IMR-90 (cell line): ENCODE measurements around the gene ENO2. TPM values are rescaled to one million over a fixed set of nuclear protein-coding genes. Genes with fewer than 3 reads are reported as not detected.

Source experiments
- ATAC-seq: fragments of 200-7000 bp; cut with Tn5 transposase; 2 replicates; pipeline ENCODE4 v1.9.1; 2020; ENCODE audit warnings: low read depth, mild to moderate bottlenecking, moderate library complexity
- BruUV-seq: library from RNA; stranded (reverse); fragments of 400-500 nt; replicated peaks from 2 replicates; lab custom pipeline; 2021; lab: Mats Ljungman, UMichigan
- CTCF ChIA-PET: fragments of 300-600 bp; formaldehyde crosslinking; extraction: SDS; loops from one replicate; lab custom pipeline; 2021; ENCODE audit warnings: antibody characterized with exemption; lab: Yijun Ruan, JAX
- POLR2A ChIA-PET: fragments of 300-600 bp; sonication (Branson Sonifier 250); formaldehyde crosslinking; loops from one replicate; lab custom pipeline; 2022; ENCODE audit warnings: antibody characterized with exemption; ENCODE audit not compliant: unreplicated experiment; lab: Charles Lee
- DNase-seq: peaks from one replicate; pipeline ENCODE4 v3.0.0; 2013
- H2AFZ ChIP-seq: replicated peaks from 2 replicates; pipeline ENCODE3; 2013; ENCODE audit warnings: low read length, mild to moderate bottlenecking; ENCODE audit not compliant: poor library complexity
- H2AK5ac ChIP-seq: 2 replicates; pipeline ENCODE4 v1.6.1; 2013; ENCODE audit warnings: low read depth, low read length, inconsistent platforms
- H2AK9ac ChIP-seq: replicated peaks from 2 replicates; pipeline ENCODE3; 2013; ENCODE audit warnings: mild to moderate bottlenecking, low read depth, low read length, moderate library complexity; ENCODE audit not compliant: poor library complexity
- H2BK120ac ChIP-seq: 2 replicates; pipeline ENCODE4 v1.6.1; 2013; ENCODE audit warnings: low read depth, low read length, inconsistent platforms
- H2BK15ac ChIP-seq: 3 replicates; pipeline ENCODE4 v1.6.1; 2013; ENCODE audit warnings: low read depth, low read length, inconsistent platforms
- H2BK20ac ChIP-seq: 2 replicates; pipeline ENCODE4 v1.6.1; 2013; ENCODE audit warnings: low read depth, mild to moderate bottlenecking, inconsistent platforms, low read length, moderate library complexity
- H2BK5ac ChIP-seq: 2 replicates; pipeline ENCODE4 v1.6.1; 2013; ENCODE audit warnings: mild to moderate bottlenecking, low read depth, low read length, inconsistent platforms; ENCODE audit not compliant: poor library complexity, severe bottlenecking
- H3K14ac ChIP-seq: replicated peaks from 2 replicates; pipeline ENCODE4 v1.6.1; 2013; ENCODE audit warnings: low read depth, low read length, inconsistent platforms
- H3K18ac ChIP-seq: 2 replicates; pipeline ENCODE4 v1.6.1; 2013; ENCODE audit warnings: low read depth, low read length, control low read depth
- H3K23ac ChIP-seq: 2 replicates; pipeline ENCODE4 v1.6.1; 2013; ENCODE audit warnings: low read depth, low read length, inconsistent platforms
- H3K27ac ChIP-seq: 2 replicates; pipeline ENCODE4 v1.5.1; 2013; ENCODE audit warnings: mild to moderate bottlenecking, control low read depth, low read length; ENCODE audit not compliant: insufficient read depth
- H3K27me3 ChIP-seq: 2 replicates; pipeline ENCODE4 v1.6.1; 2013; ENCODE audit warnings: low read length; ENCODE audit not compliant: control insufficient read depth, insufficient read depth
- H3K36me3 ChIP-seq: 2 replicates; pipeline ENCODE4 v1.6.1; 2013; ENCODE audit warnings: low read length, mixed read lengths; ENCODE audit not compliant: control insufficient read depth, insufficient read depth
- H3K4ac ChIP-seq: 2 replicates; pipeline ENCODE4 v1.6.1; 2013; ENCODE audit warnings: low read depth, low read length, inconsistent platforms
- H3K4me1 ChIP-seq: 2 replicates; pipeline ENCODE4 v1.6.1; 2013; ENCODE audit warnings: low read length, mixed read lengths; ENCODE audit not compliant: control insufficient read depth, insufficient read depth
- H3K4me2 ChIP-seq: 2 replicates; pipeline ENCODE4 v1.6.1; 2013; ENCODE audit warnings: low read depth, mild to moderate bottlenecking, control low read depth, low read length, moderate library complexity
- H3K4me3 ChIP-seq: 2 replicates; pipeline ENCODE4 v1.5.1; 2013; ENCODE audit warnings: low read depth, mild to moderate bottlenecking, control low read depth, low read length, moderate library complexity; ENCODE audit not compliant: insufficient read depth
- H3K56ac ChIP-seq: 2 replicates; pipeline ENCODE4 v1.6.1; 2013; ENCODE audit warnings: low read length, inconsistent platforms; ENCODE audit not compliant: insufficient read depth; ENCODE audit errors: extremely low read depth
- H3K79me1 ChIP-seq, 2 experiments: 2 replicates each; pipeline ENCODE4 v1.6.1; 2013; ENCODE audit warnings: low read length in 2 of 2, inconsistent platforms in 1 of 2, low read depth in 1 of 2
- H3K9ac ChIP-seq: 2 replicates; pipeline ENCODE4 v1.6.1; 2013; ENCODE audit warnings: low read depth, low read length, control low read depth
- H3K9me1 ChIP-seq: 2 replicates; pipeline ENCODE4 v1.6.1; 2013; ENCODE audit warnings: low read length, inconsistent platforms; ENCODE audit not compliant: insufficient read depth
- H3K9me3 ChIP-seq: 2 replicates; pipeline ENCODE4 v1.6.1; 2013; ENCODE audit warnings: low read length; ENCODE audit not compliant: control insufficient read depth, insufficient read depth
- H4K20me1 ChIP-seq: 2 replicates; pipeline ENCODE4 v1.6.1; 2013; ENCODE audit warnings: low read length, inconsistent platforms; ENCODE audit not compliant: insufficient read depth
- H4K5ac ChIP-seq: 2 replicates; pipeline ENCODE4 v1.6.1; 2013; ENCODE audit warnings: mild to moderate bottlenecking, low read depth, low read length, control low read depth
- H4K8ac ChIP-seq, 2 experiments: 2 replicates each; pipeline ENCODE4 v1.6.1; 2013; ENCODE audit warnings: low read depth in 2 of 2, low read length in 2 of 2, control low read depth in 1 of 2, inconsistent platforms in 1 of 2
- H4K91ac ChIP-seq: 2 replicates; pipeline ENCODE4 v1.6.1; 2013; ENCODE audit warnings: low read depth, low read length, inconsistent platforms; ENCODE audit not compliant: insufficient read depth
- BHLHE40 ChIP-seq: fragments of 150-350 bp; IDR thresholded peaks from 2 replicates; pipeline ENCODE4 v1.6.1; 2016; ENCODE audit warnings: mild to moderate bottlenecking, low read depth, low read length
- CEBPB ChIP-seq: IDR thresholded peaks from 2 replicates; pipeline ENCODE4 v1.6.1; 2012; ENCODE audit warnings: low read depth, low read length, improper control_type of control experiment
- CHD1 ChIP-seq: IDR thresholded peaks from 2 replicates; pipeline ENCODE4 v1.6.1; 2012; ENCODE audit warnings: low read depth, low read length, improper control_type of control experiment
- CTCF ChIP-seq: conservative IDR thresholded peaks from 2 replicates; pipeline ENCODE4 v1.5.1; 2012; ENCODE audit warnings: mild to moderate bottlenecking, low read depth, low read length, improper control_type of control experiment
- FOS ChIP-seq: fragments of 150-350 bp; IDR thresholded peaks from 2 replicates; pipeline ENCODE4 v1.6.1; 2016; ENCODE audit warnings: low read depth, low read length
- MAFK ChIP-seq: IDR thresholded peaks from 2 replicates; pipeline ENCODE4 v1.6.1; 2012; ENCODE audit warnings: low read depth, low read length, improper control_type of control experiment
- MAZ ChIP-seq: IDR thresholded peaks from 2 replicates; pipeline ENCODE4 v1.6.1; 2012; ENCODE audit warnings: low read depth, mild to moderate bottlenecking, low read length, improper control_type of control experiment, moderate library complexity, borderline replicate concordance
- MXI1 ChIP-seq: IDR thresholded peaks from 2 replicates; pipeline ENCODE4 v1.6.1; 2012; ENCODE audit warnings: low read depth, mild to moderate bottlenecking, low read length, moderate library complexity, borderline replicate concordance
- NFE2L2 ChIP-seq: fragments of 150-350 bp; IDR thresholded peaks from 2 replicates; pipeline ENCODE4 v1.6.1; 2016; ENCODE audit warnings: low read depth, mild to moderate bottlenecking, low read length
- POLR2A ChIP-seq: IDR thresholded peaks from 2 replicates; pipeline ENCODE4 v1.6.1; 2012; ENCODE audit warnings: mild to moderate bottlenecking, low read depth, low read length
- RAD21 ChIP-seq: IDR thresholded peaks from 2 replicates; pipeline ENCODE4 v1.6.1; 2012; ENCODE audit warnings: low read length, improper control_type of control experiment
- RCOR1 ChIP-seq: IDR thresholded peaks from 2 replicates; pipeline ENCODE4 v1.6.1; 2012; ENCODE audit warnings: mild to moderate bottlenecking, low read length, improper control_type of control experiment; ENCODE audit not compliant: insufficient replicate concordance
- RFX5 ChIP-seq: IDR thresholded peaks from 2 replicates; pipeline ENCODE4 v1.8.0; 2012; ENCODE audit warnings: low read depth, mild to moderate bottlenecking, low read length, moderate library complexity
- SMC3 ChIP-seq: fragments of 150-350 bp; IDR thresholded peaks from 2 replicates; pipeline ENCODE4 v1.6.1; 2016; ENCODE audit warnings: low read depth, mild to moderate bottlenecking, antibody characterized with exemption, low read length, moderate library complexity
- WGBS, 2 experiments: methylation state at CpG; one replicate each; pipeline versions ENCODE4 v1.1.5 to v1.1.7; 2013; ENCODE audit warnings: missing lambda C conversion rate in 2 of 2; ENCODE audit not compliant: insufficient read length in 1 of 2; ENCODE audit errors: extremely low coverage in 2 of 2; 5-methylcytosine and 5-hydroxymethylcytosine counted together
- dilution Hi-C: fragments of 300-500 bp; cut with HindIII; formaldehyde crosslinking; loops from one replicate; pipeline ENCODE4 v1.14.3; 2018; ENCODE audit warnings: low sequenced_read_pairs; ENCODE audit not compliant: unreplicated experiment
- in situ Hi-C: fragments of 300-500 bp; cut with MboI; formaldehyde crosslinking; loops from 3 replicates; pipeline ENCODE4 v1.14.3; 2019; ENCODE audit warnings: low sequenced_read_pairs, inconsistent platforms, mixed read lengths
- intact Hi-C: fragments of 100-400 bp; cut with micrococcal nuclease; formaldehyde crosslinking; loops from 2 replicates; pipeline ENCODE4 v1.10.0; 2022
- polyA plus RNA-seq, 3 experiments: library from polyadenylated mRNA; depleted of rRNA; stranded (reverse); fragments of >200 nt; gene quantifications; 2 replicates each; pipeline ENCODE4 v1.2.3, GENCODE V29; 2012; ENCODE audit warnings: low replicate concordance in 1 of 3
- total RNA-seq: library from RNA; depleted of rRNA; stranded (reverse); fragments of >200 nt; gene quantifications from 2 replicates; pipeline ENCODE4 v1.2.3, GENCODE V29; 2012
- TF ChIP-seq, protein P1 (sequence below): fragments of 150-350 bp; IDR thresholded peaks from 2 replicates; pipeline ENCODE4 v1.6.1; 2017; ENCODE audit warnings: mild to moderate bottlenecking, antibody characterized with exemption, low read length, low read depth
- TF ChIP-seq, protein P2 (sequence below): fragments of 150-350 bp; IDR thresholded peaks from 2 replicates; pipeline ENCODE4 v1.6.1; 2016; ENCODE audit warnings: low read depth, mild to moderate bottlenecking, low read length, moderate library complexity, borderline replicate concordance

The ENO2 gene
- total and polyA plus RNA-seq, 2 of the 4 experiments (the other 2 are of a cell fraction), result 28.3 to 92.8 TPM

DNA sequence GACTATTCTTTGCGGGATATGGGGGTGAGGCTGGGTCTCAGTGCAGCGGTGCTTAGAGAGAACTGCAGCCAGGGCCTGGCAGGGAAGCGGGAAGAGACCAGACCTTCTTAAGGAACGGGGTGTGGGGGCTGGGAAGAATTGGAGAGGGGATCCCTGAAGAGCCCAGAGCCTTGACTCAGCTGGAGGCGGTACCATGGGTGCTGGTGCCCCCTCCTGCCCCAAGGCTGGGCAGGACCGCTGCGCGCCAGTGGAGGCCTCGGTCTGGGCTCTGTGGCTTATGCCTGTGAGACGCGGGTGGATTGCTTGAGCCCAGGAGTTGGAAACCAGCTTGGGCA lies 27.9 kb downstream of the ENO2 start:
- in situ Hi-C loops, result loop anchor here (10.0 kb wide), 1 partner anchor 173 kb away; no protein-coding TSS in a partner anchor
- DNase-seq (no peak), ATAC-seq (no peak)
- Histone ChIP-seq H2BK15ac (no peak overlapping the region), H3K36me3 (peaks cover 36% of the 10 kb centered on the region), H2AK9ac (peak overlapping the region; percentile 71), H4K20me1 (no peaks in the 10 kb centered on the region; the same call in 1 of the 2 replicates), H3K79me1 (peaks cover 17 to 46% of the 10 kb centered on the region in 2 experiments), H3K4ac (no peak overlapping the region), H4K5ac (no peak overlapping the region), H3K4me1 (peaks cover 5% of the 10 kb centered on the region; the same call in 1 of the 2 replicates), H2BK5ac (no peak overlapping the region), H3K9me1 (0 out of 2 replicates have a peak, but pooled peaks cover 2% of the 10 kb centered on the region), H4K8ac (no peak overlapping the region), H2BK20ac (no peak overlapping the region), H2AFZ (no peak overlapping the region), H3K4me3 (no peak overlapping the region), H3K4me2 (no peak overlapping the region), H3K18ac (no peak overlapping the region), H4K91ac (no peak overlapping the region), H3K27ac (no peak overlapping the region), H3K9me3 (no peaks in the 10 kb centered on the region), H2AK5ac (no peak overlapping the region; the same call in 1 of the 2 replicates), H2BK120ac (no peak overlapping the region), H3K56ac (no peak overlapping the region), H3K9ac (no peak overlapping the region), H3K27me3 (no peaks in the 10 kb centered on the region), H3K14ac (no peak overlapping the region), H3K23ac (no peak overlapping the region)
- intact Hi-C loops, result loop anchor here (2.0 kb wide), 1 partner anchor 73 kb away; no protein-coding TSS in a partner anchor
- BruUV-seq, result no TSS peak
- dilution Hi-C loops, result no loop called here
- TF ChIP-seq, protein P1, sequence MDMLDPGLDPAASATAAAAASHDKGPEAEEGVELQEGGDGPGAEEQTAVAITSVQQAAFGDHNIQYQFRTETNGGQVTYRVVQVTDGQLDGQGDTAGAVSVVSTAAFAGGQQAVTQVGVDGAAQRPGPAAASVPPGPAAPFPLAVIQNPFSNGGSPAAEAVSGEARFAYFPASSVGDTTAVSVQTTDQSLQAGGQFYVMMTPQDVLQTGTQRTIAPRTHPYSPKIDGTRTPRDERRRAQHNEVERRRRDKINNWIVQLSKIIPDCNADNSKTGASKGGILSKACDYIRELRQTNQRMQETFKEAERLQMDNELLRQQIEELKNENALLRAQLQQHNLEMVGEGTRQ, result no peak
- TF ChIP-seq CEBPB, result no peak
- no peak for TF ChIP-seq CHD1
- no peak for TF ChIP-seq POLR2A
- TF ChIP-seq NFE2L2, result no peak
- no peak for TF ChIP-seq RFX5
- no peak for TF ChIP-seq BHLHE40
- no peak for TF ChIP-seq CTCF
- no peak for TF ChIP-seq RCOR1
- TF ChIP-seq MAFK, result no peak
- no peak for TF ChIP-seq SMC3
- no peak for TF ChIP-seq MAZ
- no peak for TF ChIP-seq MXI1
- no peak for TF ChIP-seq FOS
- TF ChIP-seq, protein P2, sequence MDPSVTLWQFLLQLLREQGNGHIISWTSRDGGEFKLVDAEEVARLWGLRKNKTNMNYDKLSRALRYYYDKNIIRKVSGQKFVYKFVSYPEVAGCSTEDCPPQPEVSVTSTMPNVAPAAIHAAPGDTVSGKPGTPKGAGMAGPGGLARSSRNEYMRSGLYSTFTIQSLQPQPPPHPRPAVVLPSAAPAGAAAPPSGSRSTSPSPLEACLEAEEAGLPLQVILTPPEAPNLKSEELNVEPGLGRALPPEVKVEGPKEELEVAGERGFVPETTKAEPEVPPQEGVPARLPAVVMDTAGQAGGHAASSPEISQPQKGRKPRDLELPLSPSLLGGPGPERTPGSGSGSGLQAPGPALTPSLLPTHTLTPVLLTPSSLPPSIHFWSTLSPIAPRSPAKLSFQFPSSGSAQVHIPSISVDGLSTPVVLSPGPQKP, result no peak
- no peak for TF ChIP-seq RAD21
- 100% methylated on average over 5 of the region's 11 CpGs; no CpG with 5 or more reads in 1 of the 2 experiments for WGBS, 2 experiments
- CTCF ChIA-PET, result no interaction called here
- POLR2A ChIA-PET, result interaction anchor here (2.7 kb wide), 1 partner anchor 17 kb away, joined by 11 read pairs; no protein-coding TSS in a partner anchor
